ENCODE measurements around the gene GPC5.

The GPC5 gene

DNA sequence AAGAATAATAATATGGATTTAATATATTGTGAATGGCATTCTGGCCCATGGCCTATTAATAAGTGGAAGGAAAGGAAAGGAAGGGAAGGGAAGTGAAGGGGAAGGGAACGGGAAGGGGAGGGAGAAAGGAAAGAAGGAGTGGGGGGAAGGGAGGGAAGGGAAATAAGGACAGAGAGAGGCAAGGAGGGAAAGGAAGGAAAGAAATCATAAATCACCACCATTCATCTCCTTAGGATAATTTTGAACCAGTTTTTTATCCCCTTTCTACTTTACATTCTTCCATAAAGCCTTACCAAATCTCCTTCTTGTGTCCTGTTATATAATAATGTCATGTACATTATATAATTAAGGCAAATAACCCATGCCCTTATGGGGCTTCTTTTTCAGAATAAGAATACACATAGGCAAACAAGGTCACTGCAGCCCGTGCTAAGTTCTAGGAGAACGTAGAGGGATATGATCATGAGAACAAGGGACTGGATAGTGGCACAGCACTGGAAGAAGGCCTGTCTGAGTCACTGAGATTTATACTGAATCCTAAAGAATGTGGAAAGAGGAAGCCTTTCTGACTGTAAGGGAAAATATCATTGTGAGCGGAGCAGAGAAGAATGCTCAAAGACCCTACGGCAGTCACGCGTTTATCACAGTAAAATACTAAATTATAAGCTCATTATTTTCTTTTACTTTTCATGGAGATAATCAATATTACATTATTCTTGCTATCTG lies 1383.7 kb downstream of the GPC5 start:
- DNase-seq, result no peak
- H3K14ac ChIP-seq (ENCODE audit: low read length in 2 of 2), result no peak overlapping the region
- WGBS, result 96% methylated on average over 3 of the region's 7 CpGs
- H3K36me3 ChIP-seq (ENCODE audit: control insufficient read depth in 1 of 2, insufficient read depth in 2 of 2, low read depth in 1 of 2, low read length in 2 of 2), result no peaks in the 10 kb centered on the region
- no peak overlapping the region for H2AFZ ChIP-seq (ENCODE audit: low read depth, low read length)
- no peak overlapping the region for H3K18ac ChIP-seq (ENCODE audit: low read depth in 1 of 2, low read length in 2 of 2)
- no peak overlapping the region for H3K4me2 ChIP-seq (ENCODE audit: low read length, poor library complexity, severe bottlenecking)
- no peak overlapping the region for H3K27ac ChIP-seq (ENCODE audit: low read length, poor library complexity, severe bottlenecking)
- H3K4me3 ChIP-seq (ENCODE audit: insufficient read depth in 1 of 2, low read depth in 1 of 2, low read length in 2 of 2), result no peak overlapping the region
- no peaks in the 10 kb centered on the region for H3K9me3 ChIP-seq (ENCODE audit: control insufficient read depth, low read length)
- H2BK5ac ChIP-seq (ENCODE audit: low read depth, low read length, poor library complexity, severe bottlenecking), result no peak overlapping the region
- no peaks in the 10 kb centered on the region for H3K27me3 ChIP-seq (ENCODE audit: control insufficient read depth in 1 of 2, insufficient read depth in 1 of 2, low read length in 2 of 2)
- H4K91ac ChIP-seq (ENCODE audit: low read length), result no peak overlapping the region
- H3K23ac ChIP-seq (ENCODE audit: low read length in 2 of 2), result no peak overlapping the region
- no peaks in the 10 kb centered on the region for H3K4me1 ChIP-seq (ENCODE audit: control insufficient read depth, insufficient read depth, low read depth, low read length)
- H3K79me1 ChIP-seq (replicated peaks; ENCODE audit: low read length, poor library complexity, severe bottlenecking), result no peaks in the 10 kb centered on the region
- H3K9ac ChIP-seq (ENCODE audit: low read length), result no peak overlapping the region
- H2BK12ac ChIP-seq (ENCODE audit: low read length in 2 of 2), result no peak overlapping the region
- H2BK120ac ChIP-seq (ENCODE audit: low read depth, low read length), result no peak overlapping the region
- H4K8ac ChIP-seq (ENCODE audit: low read length), result no peak overlapping the region
- no peak overlapping the region for H2BK15ac ChIP-seq (ENCODE audit: low read depth, poor library complexity, severe bottlenecking)
- no peak overlapping the region for H3K4ac ChIP-seq (ENCODE audit: low read depth in 1 of 2, low read length in 2 of 2)
- no peak overlapping the region for H2AK5ac ChIP-seq (ENCODE audit: low read length, severe bottlenecking)

GRCh38 chr13:92802776-92803175 lies 1404.4 kb downstream of the GPC5 start:
- no peak overlapping the region for H3K18ac ChIP-seq (ENCODE audit: low read depth in 1 of 2, low read length in 2 of 2)
- H3K14ac ChIP-seq (ENCODE audit: low read length in 2 of 2), result no peak overlapping the region
- no peak overlapping the region for H2BK15ac ChIP-seq (ENCODE audit: low read depth, poor library complexity, severe bottlenecking)
- H3K4me1 ChIP-seq (ENCODE audit: control insufficient read depth, insufficient read depth, low read depth, low read length), result no peaks in the 10 kb centered on the region
- H4K91ac ChIP-seq (ENCODE audit: low read length), result no peak overlapping the region
- H3K9me3 ChIP-seq (ENCODE audit: control insufficient read depth, low read length), result no peaks in the 10 kb centered on the region
- no peak overlapping the region for H3K4me3 ChIP-seq (ENCODE audit: insufficient read depth in 1 of 2, low read depth in 1 of 2, low read length in 2 of 2)
- no peak overlapping the region for H2AFZ ChIP-seq (ENCODE audit: low read depth, low read length)
- no peaks in the 10 kb centered on the region for H3K79me1 ChIP-seq (replicated peaks; ENCODE audit: low read length, poor library complexity, severe bottlenecking)
- no peak overlapping the region for H2BK120ac ChIP-seq (ENCODE audit: low read depth, low read length)
- no peak overlapping the region for H3K4ac ChIP-seq (ENCODE audit: low read depth in 1 of 2, low read length in 2 of 2)
- 62% methylated on average over 1 of the region's 1 CpG for WGBS
- no peak overlapping the region for H3K4me2 ChIP-seq (ENCODE audit: low read length, poor library complexity, severe bottlenecking)
- no peak overlapping the region for H2BK5ac ChIP-seq (ENCODE audit: low read depth, low read length, poor library complexity, severe bottlenecking)
- H4K8ac ChIP-seq (ENCODE audit: low read length), result no peak overlapping the region
- no peak overlapping the region for H2BK12ac ChIP-seq (ENCODE audit: low read length in 2 of 2)
- H3K23ac ChIP-seq (ENCODE audit: low read length in 2 of 2), result no peak overlapping the region
- no peaks in the 10 kb centered on the region for H3K27me3 ChIP-seq (ENCODE audit: control insufficient read depth in 1 of 2, insufficient read depth in 1 of 2, low read length in 2 of 2)
- no peak overlapping the region for H3K27ac ChIP-seq (ENCODE audit: low read length, poor library complexity, severe bottlenecking)
- no peak for DNase-seq
- no peak overlapping the region for H3K9ac ChIP-seq (ENCODE audit: low read length)
- H2AK5ac ChIP-seq (ENCODE audit: low read length, severe bottlenecking), result no peak overlapping the region
- H3K36me3 ChIP-seq (ENCODE audit: control insufficient read depth in 1 of 2, insufficient read depth in 2 of 2, low read depth in 1 of 2, low read length in 2 of 2), result no peaks in the 10 kb centered on the region

DNA sequence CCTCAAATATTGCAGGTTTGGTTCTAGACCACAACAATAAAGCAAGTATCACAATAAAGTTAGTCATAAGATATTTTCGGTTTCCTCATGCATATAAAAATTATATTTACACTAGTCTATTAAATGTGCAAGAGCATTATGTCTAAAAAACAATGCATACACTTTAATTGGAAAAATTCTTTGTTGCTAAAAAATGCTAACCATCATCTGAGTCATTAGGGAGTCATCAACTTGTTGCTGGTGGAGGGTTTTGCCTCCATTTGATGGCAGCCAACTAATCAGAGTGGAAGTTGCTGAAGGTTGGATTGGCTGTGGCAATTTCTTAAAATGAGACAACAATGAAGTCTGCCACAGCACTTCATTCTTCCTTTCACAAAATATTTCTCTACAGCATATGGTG lies 1405.9 kb downstream of the GPC5 start:
- Histone ChIP-seq H2BK5ac (ENCODE audit: low read depth, low read length, poor library complexity, severe bottlenecking) (no peak overlapping the region), H2BK12ac (ENCODE audit: low read length in 2 of 2) (no peak overlapping the region), H4K91ac (ENCODE audit: low read length) (no peak overlapping the region), H3K27me3 (ENCODE audit: control insufficient read depth in 1 of 2, insufficient read depth in 1 of 2, low read length in 2 of 2) (no peaks in the 10 kb centered on the region), H3K4ac (ENCODE audit: low read depth in 1 of 2, low read length in 2 of 2) (no peak overlapping the region), H3K18ac (ENCODE audit: low read depth in 1 of 2, low read length in 2 of 2) (no peak overlapping the region), H3K4me2 (ENCODE audit: low read length, poor library complexity, severe bottlenecking) (no peak overlapping the region), H3K27ac (ENCODE audit: low read length, poor library complexity, severe bottlenecking) (no peak overlapping the region), H3K14ac (ENCODE audit: low read length in 2 of 2) (no peak overlapping the region), H3K79me1 (replicated peaks; ENCODE audit: low read length, poor library complexity, severe bottlenecking) (no peaks in the 10 kb centered on the region), H3K36me3 (ENCODE audit: control insufficient read depth in 1 of 2, insufficient read depth in 2 of 2, low read depth in 1 of 2, low read length in 2 of 2) (no peaks in the 10 kb centered on the region), H2AK5ac (ENCODE audit: low read length, severe bottlenecking) (no peak overlapping the region), H3K4me3 (ENCODE audit: insufficient read depth in 1 of 2, low read depth in 1 of 2, low read length in 2 of 2) (no peak overlapping the region), H3K4me1 (ENCODE audit: control insufficient read depth, insufficient read depth, low read depth, low read length) (no peaks in the 10 kb centered on the region), H3K9me3 (ENCODE audit: control insufficient read depth, low read length) (no peaks in the 10 kb centered on the region), H4K8ac (ENCODE audit: low read length) (no peak overlapping the region), H2AFZ (ENCODE audit: low read depth, low read length) (no peak overlapping the region), H3K23ac (ENCODE audit: low read length in 2 of 2) (no peak overlapping the region), H3K9ac (ENCODE audit: low read length) (no peak overlapping the region), H2BK120ac (ENCODE audit: low read depth, low read length) (no peak overlapping the region), H2BK15ac (ENCODE audit: low read depth, poor library complexity, severe bottlenecking) (no peak overlapping the region)
- DNase-seq, result no peak
- no CpG with 5 or more reads among the region's 1 CpG for WGBS

GRCh38 chr13:92804926-92805325 lies 1406.5 kb downstream of the GPC5 start:
- 92% methylated on average over 2 of the region's 2 CpGs for WGBS

More at GRCh38 chr13:92804926-92805325, 1406.5 kb downstream of the GPC5 start:
- H3K4me3 ChIP-seq (ENCODE audit: insufficient read depth in 1 of 2, low read depth in 1 of 2, low read length in 2 of 2), result no peak overlapping the region
- H2BK12ac ChIP-seq (ENCODE audit: low read length in 2 of 2), result no peak overlapping the region
- H3K79me1 ChIP-seq (replicated peaks; ENCODE audit: low read length, poor library complexity, severe bottlenecking), result no peaks in the 10 kb centered on the region
- H4K8ac ChIP-seq (ENCODE audit: low read length), result no peak overlapping the region
- H3K27ac ChIP-seq (ENCODE audit: low read length, poor library complexity, severe bottlenecking), result no peak overlapping the region
- no peak overlapping the region for H2BK15ac ChIP-seq (ENCODE audit: low read depth, poor library complexity, severe bottlenecking)
- H3K18ac ChIP-seq (ENCODE audit: low read depth in 1 of 2, low read length in 2 of 2), result no peak overlapping the region
- no peak overlapping the region for H2AFZ ChIP-seq (ENCODE audit: low read depth, low read length)
- H3K14ac ChIP-seq (ENCODE audit: low read length in 2 of 2), result no peak overlapping the region
- DNase-seq, result no peak
- no peak overlapping the region for H3K9ac ChIP-seq (ENCODE audit: low read length)
- H3K9me3 ChIP-seq (ENCODE audit: control insufficient read depth, low read length), result no peaks in the 10 kb centered on the region
- H3K4me2 ChIP-seq (ENCODE audit: low read length, poor library complexity, severe bottlenecking), result no peak overlapping the region
- H3K23ac ChIP-seq (ENCODE audit: low read length in 2 of 2), result no peak overlapping the region
- H2BK120ac ChIP-seq (ENCODE audit: low read depth, low read length), result no peak overlapping the region
- no peak overlapping the region for H2AK5ac ChIP-seq (ENCODE audit: low read length, severe bottlenecking)
- no peak overlapping the region for H2BK5ac ChIP-seq (ENCODE audit: low read depth, low read length, poor library complexity, severe bottlenecking)
- H3K4ac ChIP-seq (ENCODE audit: low read depth in 1 of 2, low read length in 2 of 2), result no peak overlapping the region
- no peaks in the 10 kb centered on the region for H3K27me3 ChIP-seq (ENCODE audit: control insufficient read depth in 1 of 2, insufficient read depth in 1 of 2, low read length in 2 of 2)
- H4K91ac ChIP-seq (ENCODE audit: low read length), result no peak overlapping the region
- H3K36me3 ChIP-seq (ENCODE audit: control insufficient read depth in 1 of 2, insufficient read depth in 2 of 2, low read depth in 1 of 2, low read length in 2 of 2), result no peaks in the 10 kb centered on the region
- no peaks in the 10 kb centered on the region for H3K4me1 ChIP-seq (ENCODE audit: control insufficient read depth, insufficient read depth, low read depth, low read length)
